GM19099 (cell line): ENCODE data around the gene CYP4V2.

ENCODE experiments used
- POLR2A ChIP-seq: IDR thresholded peaks from 3 replicates; pipeline ENCODE4 v1.6.1; 2011; ENCODE audit warnings: low read depth; ENCODE audit not compliant: insufficient read length; ENCODE audit errors: extremely low read depth

Gene CYP4V2

DNA sequence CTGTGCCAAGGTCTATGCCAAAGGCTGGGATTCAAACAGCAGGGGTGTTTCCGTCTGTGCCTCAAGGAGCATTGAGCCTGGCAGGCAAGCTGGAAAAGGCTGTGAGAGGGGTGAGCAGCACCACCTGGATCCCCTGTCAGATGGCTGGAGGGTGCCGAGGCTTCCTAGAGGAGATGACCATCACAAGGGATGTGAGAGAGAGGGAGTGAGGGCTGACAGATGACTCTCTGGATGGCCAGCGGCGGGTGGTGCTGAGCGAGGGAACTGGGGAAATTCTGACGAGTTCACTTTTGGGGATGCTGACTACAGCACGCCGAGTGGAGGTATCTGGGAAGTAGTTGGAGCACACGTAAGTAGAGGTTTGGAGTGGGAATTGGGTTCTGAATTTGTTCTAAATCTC, 22.6 kb upstream of the CYP4V2 start:
- no peak for TF ChIP-seq POLR2A

DNA sequence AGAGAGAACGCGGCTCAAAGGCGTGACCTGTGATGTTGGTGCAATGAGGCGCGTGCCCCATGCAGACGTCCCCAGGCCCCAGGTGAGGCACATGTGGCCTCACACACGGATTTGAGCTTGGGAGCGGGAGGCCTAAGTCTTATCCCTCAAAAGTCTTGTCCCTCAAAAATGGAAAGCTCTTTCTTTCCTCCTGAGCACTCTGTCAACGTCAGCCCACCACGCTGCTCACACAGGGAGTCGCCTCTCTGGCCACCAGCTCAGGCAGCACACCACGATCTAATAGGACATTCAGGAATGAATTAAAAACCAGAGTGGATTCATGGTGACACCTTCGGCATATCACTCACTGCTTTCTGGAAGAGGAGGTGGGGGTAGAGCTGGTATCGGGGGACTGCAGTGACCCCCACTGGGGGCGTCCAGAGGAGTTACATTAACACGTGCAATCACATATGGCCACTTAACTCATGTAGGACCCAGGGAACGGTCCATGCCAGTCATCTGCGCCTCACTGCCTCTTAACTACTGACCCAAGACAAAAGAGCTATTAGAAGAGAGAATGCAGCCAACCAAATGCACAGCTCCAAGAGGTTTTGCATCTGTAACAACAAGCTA, 21.9 kb upstream of the CYP4V2 start:
- TF ChIP-seq POLR2A, result no peak

DNA sequence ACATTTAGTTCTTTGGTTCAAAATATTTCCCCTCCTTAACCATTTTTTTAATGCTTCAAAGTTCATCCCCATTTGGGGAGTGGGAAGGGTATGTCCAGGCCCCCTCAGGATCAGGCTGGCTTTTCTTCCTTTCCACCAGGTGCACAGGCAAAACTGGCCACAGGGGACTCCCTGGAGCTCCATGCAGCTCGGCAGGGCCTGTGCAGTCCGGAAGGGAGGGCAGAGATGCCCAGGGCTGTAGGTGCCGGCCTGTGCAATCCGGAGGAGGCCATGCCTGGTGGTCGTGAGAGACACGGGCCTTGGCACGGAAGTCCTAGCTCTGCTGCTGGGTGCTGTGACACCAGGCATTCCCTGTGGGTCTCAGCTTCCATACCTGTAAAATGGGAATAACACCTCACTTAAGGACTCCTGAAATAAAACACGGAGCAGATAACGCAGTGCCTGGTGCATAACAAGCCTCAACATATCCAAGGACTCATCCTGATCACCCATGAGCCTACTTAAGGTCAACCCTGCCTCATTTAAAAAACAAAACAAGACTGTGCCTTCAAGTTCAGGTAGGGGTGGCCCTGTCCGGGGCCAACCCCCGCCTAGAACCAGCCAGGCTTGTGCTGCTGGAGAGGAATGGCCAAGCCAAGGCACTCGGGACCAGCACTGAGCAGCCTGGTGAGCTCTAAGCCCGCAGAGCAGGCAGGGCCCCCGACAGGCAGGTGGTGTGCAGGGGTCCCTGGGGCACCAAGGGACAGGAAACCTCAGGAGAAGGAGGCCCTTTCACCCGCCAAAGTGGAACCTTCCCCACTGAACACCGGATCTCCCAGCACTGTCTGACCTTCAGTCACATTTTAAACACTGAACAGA, 21.2 kb upstream of the CYP4V2 start:
- no peak for TF ChIP-seq POLR2A

DNA sequence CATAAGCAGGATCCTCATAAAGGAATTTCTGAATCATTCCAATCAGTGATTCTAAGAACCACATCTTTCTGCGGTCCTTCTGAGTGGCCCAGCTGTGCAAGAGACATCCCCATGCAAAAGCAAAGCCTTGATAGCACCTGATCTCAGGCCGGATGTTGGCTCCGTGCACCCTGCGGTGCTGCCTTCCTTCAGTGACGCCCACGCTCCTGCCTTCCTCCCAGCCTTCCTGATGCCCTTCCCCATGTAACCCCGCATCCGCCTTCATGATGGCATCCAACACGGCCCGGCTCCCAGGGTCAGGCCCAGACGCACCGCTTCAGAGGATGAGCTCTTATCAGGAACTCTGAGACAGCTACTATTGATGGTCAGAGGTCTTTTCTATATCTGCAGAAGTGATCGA, 20.4 kb upstream of the CYP4V2 start:
- no peak for TF ChIP-seq POLR2A

DNA sequence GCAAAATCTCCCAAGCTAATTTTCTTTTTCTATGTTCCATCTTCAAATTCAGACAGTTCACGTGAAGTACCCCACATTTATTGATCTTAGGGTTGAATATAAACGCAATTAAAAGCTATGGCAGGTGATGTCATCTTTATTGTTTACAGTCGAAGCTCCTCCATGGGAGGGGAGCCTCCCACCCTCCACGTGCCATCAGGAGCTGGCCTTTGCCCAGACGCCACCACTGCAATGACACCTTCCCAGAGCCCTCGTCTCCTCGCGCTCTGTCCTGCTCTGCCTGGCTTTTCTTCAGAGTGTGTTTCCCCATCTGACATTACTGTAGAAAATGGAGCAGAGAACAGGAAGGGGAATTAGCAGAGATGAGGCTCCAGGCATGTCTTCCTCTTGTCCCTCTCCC, 18.8 kb upstream of the CYP4V2 start:
- no peak for TF ChIP-seq POLR2A

DNA sequence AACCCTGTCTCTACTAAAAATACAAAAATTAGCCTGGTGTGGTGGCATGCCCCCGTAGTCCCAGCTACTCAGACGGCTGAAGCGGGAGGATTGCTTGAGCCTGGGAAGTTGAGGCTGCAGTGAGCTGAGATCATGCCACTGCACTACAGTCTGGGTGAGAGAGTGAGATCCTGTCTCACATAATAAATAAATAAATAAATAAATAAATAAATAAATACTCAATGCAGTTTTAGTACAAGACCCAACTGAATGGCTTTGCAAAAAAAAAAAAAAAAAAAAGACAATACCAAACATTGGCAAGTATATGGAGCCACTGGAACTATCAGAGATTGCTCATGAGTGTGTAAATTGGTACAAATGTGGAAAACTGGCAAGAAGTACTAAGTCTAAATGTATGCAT, 3.3 kb upstream of the CYP4V2 start:
- TF ChIP-seq POLR2A, result no peak

DNA sequence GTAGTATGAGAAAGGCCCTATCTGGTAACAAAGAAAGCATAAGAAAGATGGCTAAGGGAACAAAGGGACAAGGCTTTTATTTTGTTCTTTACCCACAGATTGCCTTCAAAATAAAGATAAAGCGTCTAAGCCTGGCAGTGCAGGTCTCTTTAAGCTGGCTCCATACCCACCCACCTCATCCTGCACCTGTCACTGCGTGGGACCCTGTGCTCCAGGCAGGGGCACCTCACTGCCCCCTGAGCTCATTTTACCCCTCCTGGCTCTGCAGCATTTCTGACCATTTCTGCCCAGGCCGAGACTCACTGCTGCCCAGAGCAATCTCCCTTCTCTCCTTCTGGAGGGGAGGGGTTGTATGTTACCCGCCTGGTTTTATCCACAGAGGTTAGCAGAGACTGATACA, 1.7 kb upstream of the CYP4V2 start:
- no peak for TF ChIP-seq POLR2A

DNA sequence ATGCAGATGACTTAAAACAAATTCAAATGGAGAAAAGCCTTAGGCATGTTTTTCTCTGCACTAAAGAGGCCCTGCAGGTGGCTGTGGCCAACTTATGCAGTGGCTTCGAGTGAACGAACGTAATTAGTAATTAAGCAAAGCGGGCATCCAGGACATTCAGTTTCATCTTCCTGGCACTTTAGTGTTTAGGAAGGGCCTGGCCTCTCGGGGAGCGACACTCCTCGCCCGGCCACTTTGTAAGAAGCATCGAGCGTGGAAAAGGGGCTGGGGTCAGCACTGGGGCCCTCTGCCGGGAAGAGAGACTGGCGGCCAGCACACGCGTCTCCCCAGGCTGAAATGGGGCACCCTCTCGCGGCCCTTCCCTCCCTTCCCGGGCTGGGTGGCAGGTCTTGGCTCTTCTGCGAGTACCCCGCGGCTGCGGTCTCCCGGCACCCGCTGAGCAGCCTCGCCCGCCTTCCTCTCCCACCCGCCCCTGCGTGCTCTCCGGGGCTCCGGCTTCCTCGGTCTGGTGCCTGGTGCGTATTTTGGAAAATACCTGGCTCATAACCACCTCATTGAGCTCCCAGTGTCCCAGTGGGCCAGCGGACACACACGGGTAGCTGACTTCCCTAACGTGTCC, 677 bp upstream of the CYP4V2 start:
- TF ChIP-seq POLR2A, result peak; percentile 6

DNA sequence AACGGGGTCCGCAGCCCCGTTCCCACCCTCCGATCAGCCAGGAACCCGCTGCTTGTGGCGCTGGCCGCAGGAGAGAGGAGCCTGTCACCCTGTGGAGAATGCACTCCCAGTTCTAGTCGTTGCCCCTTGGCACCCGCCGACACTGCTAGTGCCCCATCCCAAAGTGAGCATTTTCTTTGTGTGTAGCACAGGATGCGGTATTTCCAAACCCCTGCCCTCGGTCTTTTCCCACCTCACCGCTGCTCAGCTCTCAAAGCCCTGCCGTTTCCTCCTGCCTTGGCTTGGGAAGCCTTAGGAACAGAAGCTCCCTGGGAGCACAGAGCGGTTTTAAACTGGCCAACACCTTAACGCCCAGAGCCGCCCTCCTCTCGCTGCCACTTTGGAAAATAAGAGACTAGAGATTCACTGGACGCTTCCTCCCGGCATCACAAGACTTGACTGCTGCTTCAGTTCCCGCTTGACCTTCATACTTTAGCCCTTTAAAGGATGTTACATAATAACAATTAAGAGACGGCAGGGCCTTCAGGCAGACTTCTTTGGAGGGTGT, 772 bp downstream of the CYP4V2 start:
- TF ChIP-seq POLR2A, result no peak

DNA sequence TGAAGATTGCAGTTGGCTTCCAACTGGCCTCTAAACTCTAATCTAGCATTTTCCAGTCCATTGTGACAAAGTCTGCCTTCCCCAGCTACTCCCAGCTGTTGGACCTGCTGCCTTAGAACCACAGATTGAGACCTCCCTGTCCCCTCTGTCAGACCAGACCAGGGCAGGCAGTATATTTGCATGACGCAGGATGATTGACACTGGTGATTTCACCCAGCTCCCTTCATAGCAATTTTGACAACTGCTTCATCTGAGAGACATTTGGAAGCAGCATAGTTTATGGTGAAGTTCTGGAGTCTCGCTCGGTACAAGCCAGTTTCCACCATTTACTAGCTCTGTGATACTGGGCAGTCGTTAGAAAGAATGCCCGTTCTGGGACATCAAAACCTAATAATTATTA, 2.5 kb downstream of the CYP4V2 start:
- TF ChIP-seq POLR2A, result no peak

DNA sequence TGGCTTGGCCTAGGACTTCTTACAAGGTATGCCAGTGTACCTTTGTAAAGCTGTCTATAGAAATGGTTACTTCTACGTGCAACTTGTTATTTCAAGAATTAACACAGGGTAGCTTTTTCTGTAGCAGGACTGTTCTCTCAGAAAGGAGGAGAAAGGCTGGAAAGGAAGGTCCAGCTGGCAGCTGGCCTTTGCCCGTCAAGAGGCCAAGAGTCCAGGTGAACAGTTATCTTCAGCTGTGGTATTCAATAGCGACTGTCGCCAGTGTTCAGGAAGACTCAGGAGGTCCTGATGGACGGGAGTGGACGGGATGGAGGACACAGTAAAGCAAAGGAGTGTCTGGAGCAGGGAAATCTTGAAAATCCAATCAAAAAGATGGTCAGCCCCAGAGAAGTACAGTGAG, 4.7 kb downstream of the CYP4V2 start:
- TF ChIP-seq POLR2A, result no peak

DNA sequence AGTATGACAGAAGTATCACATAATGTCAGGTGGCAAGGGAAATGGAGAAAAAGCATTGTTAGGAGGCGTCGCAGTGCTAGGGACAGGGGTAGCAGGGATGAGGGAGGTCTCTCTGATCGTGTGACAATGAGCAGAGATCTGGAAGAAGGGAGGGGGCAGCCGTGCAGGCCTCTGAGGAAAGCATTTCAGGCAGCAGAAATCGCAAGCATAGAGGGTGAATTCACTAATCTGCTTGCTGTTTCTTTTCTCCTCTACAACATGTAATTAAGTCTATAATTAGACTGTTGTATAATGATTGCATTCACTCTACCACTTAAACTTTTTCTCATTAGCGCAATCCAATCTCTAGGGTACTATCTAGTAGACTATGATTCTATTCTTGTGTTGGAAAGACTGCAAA, 9.1 kb downstream of the CYP4V2 start:
- TF ChIP-seq POLR2A, result no peak

DNA sequence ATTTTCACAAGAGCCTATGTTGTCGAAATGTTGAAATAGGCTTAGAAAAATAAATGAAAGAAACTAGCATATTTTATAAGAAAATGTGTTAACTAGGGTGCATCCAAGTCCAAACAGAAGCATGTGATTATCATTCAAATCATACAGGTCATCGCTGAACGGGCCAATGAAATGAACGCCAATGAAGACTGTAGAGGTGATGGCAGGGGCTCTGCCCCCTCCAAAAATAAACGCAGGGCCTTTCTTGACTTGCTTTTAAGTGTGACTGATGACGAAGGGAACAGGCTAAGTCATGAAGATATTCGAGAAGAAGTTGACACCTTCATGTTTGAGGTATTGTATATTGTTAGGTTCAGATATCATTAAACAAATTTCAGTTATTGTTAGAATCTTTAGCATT, 9.6 kb downstream of the CYP4V2 start:
- no peak for TF ChIP-seq POLR2A

DNA sequence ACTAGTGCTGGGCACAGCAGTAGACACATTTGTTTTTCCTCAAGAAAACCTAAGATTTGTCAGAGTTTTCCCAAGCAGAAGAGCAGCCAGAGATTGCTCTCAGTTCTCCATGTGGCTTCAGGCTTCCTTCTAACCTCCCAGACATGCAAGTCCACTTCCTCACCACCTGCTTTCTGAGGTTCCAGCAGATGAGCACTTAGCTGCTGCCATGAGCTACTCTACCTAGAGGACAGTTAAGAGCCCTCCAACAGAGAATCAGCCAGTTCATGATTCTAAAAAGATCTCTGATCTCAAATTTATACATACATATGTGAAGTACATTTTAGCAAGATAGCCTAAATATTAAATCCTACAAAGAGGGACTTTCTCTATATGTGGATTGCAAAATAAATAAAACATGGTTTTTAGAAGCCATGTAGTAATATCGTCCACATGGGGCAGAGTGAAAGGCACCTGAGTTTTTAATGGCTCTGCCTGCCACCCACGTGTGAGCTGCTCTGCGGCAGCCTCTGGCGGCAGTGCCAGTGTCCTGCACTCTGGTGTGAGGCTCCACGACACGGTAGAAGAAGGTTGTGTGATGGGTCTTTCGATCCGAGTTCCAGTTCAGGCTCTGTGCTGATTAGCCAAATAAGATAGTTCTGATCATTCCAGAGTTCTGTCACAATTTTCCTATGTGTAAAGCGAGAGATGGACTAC, 10.3 kb downstream of the CYP4V2 start:
- TF ChIP-seq POLR2A, result no peak

DNA sequence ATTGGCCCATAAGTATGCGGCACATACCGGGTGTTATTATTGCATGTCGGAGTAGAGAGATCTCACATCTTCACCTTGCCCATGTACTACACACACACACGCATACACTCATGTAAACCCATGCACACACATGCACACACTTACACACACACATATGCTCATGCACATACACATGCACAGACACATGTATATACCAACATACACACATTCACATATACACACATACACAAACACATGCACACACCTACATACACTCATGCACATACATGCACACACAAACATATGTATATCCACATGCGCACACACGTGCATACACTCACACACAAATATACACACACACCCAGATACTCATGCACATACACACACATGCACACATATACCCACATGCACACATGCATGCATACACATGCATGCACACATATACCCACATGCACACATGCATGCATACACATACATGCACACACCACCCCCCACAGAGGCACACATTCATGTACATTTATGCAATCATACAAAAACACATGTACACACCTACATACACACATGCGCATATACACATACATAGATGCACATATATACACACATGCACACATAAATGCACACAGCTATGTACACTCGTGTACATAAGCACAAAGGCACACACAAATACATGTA, 11.2 kb downstream of the CYP4V2 start:
- TF ChIP-seq POLR2A, result no peak
